Measurements from ENCODE around the gene PDGFB.

GRCh38 chr22:39173787-39174497 lies 70.8 kb downstream of the PDGFB start:
- TF ChIP-seq EZH2 (IDR thresholded peaks at IDR 0.05) = no peak
- no peak for TF ChIP-seq POLR2AphosphoS5 (IDR thresholded peaks at IDR 0.05; ENCODE audit: borderline replicate concordance, low read depth, low read length)

All from SK-N-MC (cell line).